Measurements from ENCODE around the gene SMIM35.

The SMIM35 gene

GRCh38 chr11:117999354-117999993, 87.3 kb downstream of the SMIM35 start (continued):
- TF ChIP-seq, protein P1, sequence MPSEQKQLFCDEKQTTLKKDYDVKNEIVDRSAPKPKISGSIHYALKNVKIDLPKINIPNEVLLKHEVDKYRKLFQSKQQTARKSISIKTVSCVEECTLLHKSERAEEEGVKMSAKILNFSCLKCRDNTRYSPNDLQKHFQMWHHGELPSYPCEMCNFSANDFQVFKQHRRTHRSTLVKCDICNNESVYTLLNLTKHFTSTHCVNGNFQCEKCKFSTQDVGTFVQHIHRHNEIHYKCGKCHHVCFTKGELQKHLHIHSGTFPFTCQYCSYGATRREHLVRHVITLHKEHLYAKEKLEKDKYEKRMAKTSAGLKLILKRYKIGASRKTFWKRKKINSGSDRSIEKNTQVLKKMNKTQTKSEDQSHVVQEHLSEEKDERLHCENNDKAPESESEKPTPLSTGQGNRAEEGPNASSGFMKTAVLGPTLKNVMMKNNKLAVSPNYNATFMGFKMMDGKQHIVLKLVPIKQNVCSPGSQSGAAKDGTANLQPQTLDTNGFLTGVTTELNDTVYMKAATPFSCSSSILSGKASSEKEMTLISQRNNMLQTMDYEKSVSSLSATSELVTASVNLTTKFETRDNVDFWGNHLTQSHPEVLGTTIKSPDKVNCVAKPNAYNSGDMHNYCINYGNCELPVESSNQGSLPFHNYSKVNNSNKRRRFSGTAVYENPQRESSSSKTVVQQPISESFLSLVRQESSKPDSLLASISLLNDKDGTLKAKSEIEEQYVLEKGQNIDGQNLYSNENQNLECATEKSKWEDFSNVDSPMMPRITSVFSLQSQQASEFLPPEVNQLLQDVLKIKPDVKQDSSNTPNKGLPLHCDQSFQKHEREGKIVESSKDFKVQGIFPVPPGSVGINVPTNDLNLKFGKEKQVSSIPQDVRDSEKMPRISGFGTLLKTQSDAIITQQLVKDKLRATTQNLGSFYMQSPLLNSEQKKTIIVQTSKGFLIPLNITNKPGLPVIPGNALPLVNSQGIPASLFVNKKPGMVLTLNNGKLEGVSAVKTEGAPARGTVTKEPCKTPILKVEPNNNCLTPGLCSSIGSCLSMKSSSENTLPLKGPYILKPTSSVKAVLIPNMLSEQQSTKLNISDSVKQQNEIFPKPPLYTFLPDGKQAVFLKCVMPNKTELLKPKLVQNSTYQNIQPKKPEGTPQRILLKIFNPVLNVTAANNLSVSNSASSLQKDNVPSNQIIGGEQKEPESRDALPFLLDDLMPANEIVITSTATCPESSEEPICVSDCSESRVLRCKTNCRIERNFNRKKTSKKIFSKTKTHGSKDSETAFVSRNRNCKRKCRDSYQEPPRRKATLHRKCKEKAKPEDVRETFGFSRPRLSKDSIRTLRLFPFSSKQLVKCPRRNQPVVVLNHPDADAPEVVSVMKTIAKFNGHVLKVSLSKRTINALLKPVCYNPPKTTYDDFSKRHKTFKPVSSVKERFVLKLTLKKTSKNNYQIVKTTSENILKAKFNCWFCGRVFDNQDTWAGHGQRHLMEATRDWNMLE (tag by site-specific recombination; conservative IDR thresholded peaks at IDR 0.05; ENCODE audit: low read depth): no peak

DNA sequence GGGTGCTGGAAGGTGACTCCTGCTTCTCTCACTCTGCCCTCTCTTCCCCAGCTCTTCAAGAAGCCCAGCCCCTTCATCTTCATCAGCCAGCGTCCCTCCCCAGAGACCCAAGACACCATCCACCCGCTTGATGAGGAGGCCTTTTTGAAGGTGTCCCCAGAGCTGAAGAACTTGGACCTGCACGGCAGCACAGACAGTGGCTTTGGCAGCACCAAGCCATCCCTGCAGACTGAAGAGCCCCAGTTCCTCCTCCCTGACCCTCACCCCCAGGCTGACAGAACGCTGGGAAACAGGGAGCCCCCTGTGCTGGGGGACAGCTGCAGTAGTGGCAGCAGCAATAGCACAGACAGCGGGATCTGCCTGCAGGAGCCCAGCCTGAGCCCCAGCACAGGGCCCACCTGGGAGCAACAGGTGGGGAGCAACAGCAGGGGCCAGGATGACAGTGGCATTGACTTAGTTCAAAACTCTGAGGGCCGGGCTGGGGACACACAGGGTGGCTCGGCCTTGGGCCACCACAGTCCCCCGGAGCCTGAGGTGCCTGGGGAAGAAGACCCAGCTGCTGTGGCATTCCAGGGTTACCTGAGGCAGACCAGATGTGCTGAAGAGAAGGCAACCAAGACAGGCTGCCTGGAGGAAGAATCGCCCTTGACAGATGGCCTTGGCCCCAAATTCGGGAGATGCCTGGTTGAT, 88.0 kb downstream of the SMIM35 start:
- TF ChIP-seq SETDB1 (IDR thresholded peaks at IDR 0.05; ENCODE audit: insufficient read length, low read length) (no peak), SCRT2 (tag by site-specific recombination; IDR thresholded peaks at IDR 0.05) (peak; percentile 90), SCRT1 (tag by site-specific recombination; IDR thresholded peaks at IDR 0.05; ENCODE audit: borderline replicate concordance) (peak; percentile 80; the same call in 1 of the 2 replicates), INSM2 (tag by site-specific recombination; IDR thresholded peaks at IDR 0.05) (no peak)
- ChIA-PET CTCF (interaction anchor here (1.8 kb wide), 1 partner anchor 52 kb away, joined by 4 read pairs; no protein-coding TSS in a partner anchor), POLR2A (no interaction called here)
- no peaks in the 10 kb centered on the region for H3K36me3 ChIP-seq (ENCODE audit: control insufficient read depth in 2 of 2, insufficient read depth in 1 of 2, low read length in 2 of 2)
- no peaks in the 10 kb centered on the region for H3K4me1 ChIP-seq (ENCODE audit: control insufficient read depth, insufficient read depth, low read length)
- H3K27ac ChIP-seq (ENCODE audit: extremely low read depth, low read depth, low read length): no peak overlapping the region
- no peak overlapping the region for H3K4me3 ChIP-seq (ENCODE audit: low read depth, low read length)
- no peaks in the 10 kb centered on the region for H3K9me3 ChIP-seq (ENCODE audit: control insufficient read depth, insufficient read depth, low read depth, low read length)

GRCh38 chr11:117997823-117998579, 88.8 kb downstream of the SMIM35 start:
- no peaks in the 10 kb centered on the region for H3K36me3 ChIP-seq (ENCODE audit: control insufficient read depth in 2 of 2, insufficient read depth in 1 of 2, low read length in 2 of 2)
- no peak overlapping the region for H3K4me3 ChIP-seq (ENCODE audit: low read depth, low read length)
- no peaks in the 10 kb centered on the region for H3K4me1 ChIP-seq (ENCODE audit: control insufficient read depth, insufficient read depth, low read length)
- CTCF ChIA-PET: interaction anchor here (1.8 kb wide), 1 partner anchor 51 kb away, joined by 4 read pairs; no protein-coding TSS in a partner anchor
- POLR2A ChIA-PET: no interaction called here
- H3K9me3 ChIP-seq (ENCODE audit: control insufficient read depth, insufficient read depth, low read depth, low read length): no peaks in the 10 kb centered on the region
- H3K27ac ChIP-seq (ENCODE audit: extremely low read depth, low read depth, low read length): no peak overlapping the region
- TF ChIP-seq, protein P2, sequence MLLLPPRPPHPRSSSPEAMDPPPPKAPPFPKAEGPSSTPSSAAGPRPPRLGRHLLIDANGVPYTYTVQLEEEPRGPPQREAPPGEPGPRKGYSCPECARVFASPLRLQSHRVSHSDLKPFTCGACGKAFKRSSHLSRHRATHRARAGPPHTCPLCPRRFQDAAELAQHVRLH (tag by site-specific recombination; IDR thresholded peaks at IDR 0.05): no peak
- peak; percentile 90 for TF ChIP-seq ZNF623 (tag by site-specific recombination; IDR thresholded peaks at IDR 0.05)

DNA sequence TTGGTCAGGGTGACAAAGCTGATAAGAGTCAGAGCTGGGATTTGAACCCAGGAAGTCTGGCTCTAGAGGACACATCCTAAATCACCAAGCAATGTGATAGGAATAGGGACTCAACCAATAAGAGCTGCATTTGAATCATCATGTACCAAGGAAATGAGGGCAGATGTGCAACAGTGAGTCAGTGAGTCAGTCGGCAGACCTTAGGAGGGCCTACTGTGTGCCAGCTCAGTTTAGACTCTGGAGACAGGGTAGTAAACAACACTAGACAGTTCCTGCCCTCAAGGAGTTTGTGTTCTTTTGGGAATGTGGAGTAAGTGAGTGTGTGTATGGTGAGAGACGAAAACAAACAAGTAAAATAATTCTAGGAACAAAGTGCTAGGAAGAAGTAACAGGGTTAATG, 89.4 kb downstream of the SMIM35 start:
- no peak overlapping the region for H3K4me3 ChIP-seq (ENCODE audit: low read depth, low read length)
- no peaks in the 10 kb centered on the region for H3K4me1 ChIP-seq (ENCODE audit: control insufficient read depth, insufficient read depth, low read length)
- POLR2A ChIA-PET: no interaction called here
- no peak overlapping the region for H3K27ac ChIP-seq (ENCODE audit: extremely low read depth, low read depth, low read length)
- no peaks in the 10 kb centered on the region for H3K9me3 ChIP-seq (ENCODE audit: control insufficient read depth, insufficient read depth, low read depth, low read length)
- CTCF ChIA-PET: no interaction called here
- no peaks in the 10 kb centered on the region for H3K36me3 ChIP-seq (ENCODE audit: control insufficient read depth in 2 of 2, insufficient read depth in 1 of 2, low read length in 2 of 2)
- TF ChIP-seq PBX3 (CRISPR knock-in tag; IDR thresholded peaks at IDR 0.05): no peak
- TF ChIP-seq HOXD13 (CRISPR knock-in tag; IDR thresholded peaks at IDR 0.05; ENCODE audit: borderline replicate concordance): no peak
- TF ChIP-seq, protein P3, sequence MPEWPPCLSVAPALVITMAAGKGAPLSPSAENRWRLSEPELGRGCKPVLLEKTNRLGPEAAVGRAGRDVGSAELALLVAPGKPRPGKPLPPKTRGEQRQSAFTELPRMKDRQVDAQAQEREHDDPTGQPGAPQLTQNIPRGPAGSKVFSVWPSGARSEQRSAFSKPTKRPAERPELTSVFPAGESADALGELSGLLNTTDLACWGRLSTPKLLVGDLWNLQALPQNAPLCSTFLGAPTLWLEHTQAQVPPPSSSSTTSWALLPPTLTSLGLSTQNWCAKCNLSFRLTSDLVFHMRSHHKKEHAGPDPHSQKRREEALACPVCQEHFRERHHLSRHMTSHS (tag by site-specific recombination; IDR thresholded peaks at IDR 0.05): no peak
- TF ChIP-seq ZSCAN30 (tag by site-specific recombination; IDR thresholded peaks at IDR 0.05): no peak
- no peak for TF ChIP-seq ZNF19 (tag by site-specific recombination; IDR thresholded peaks at IDR 0.05; ENCODE audit: low read depth)
- TF ChIP-seq, protein P4, sequence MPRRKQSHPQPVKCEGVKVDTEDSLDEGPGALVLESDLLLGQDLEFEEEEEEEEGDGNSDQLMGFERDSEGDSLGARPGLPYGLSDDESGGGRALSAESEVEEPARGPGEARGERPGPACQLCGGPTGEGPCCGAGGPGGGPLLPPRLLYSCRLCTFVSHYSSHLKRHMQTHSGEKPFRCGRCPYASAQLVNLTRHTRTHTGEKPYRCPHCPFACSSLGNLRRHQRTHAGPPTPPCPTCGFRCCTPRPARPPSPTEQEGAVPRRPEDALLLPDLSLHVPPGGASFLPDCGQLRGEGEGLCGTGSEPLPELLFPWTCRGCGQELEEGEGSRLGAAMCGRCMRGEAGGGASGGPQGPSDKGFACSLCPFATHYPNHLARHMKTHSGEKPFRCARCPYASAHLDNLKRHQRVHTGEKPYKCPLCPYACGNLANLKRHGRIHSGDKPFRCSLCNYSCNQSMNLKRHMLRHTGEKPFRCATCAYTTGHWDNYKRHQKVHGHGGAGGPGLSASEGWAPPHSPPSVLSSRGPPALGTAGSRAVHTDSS (tag by site-specific recombination; IDR thresholded peaks at IDR 0.05): no peak
- no peak for TF ChIP-seq ZNF621 (tag by site-specific recombination; IDR thresholded peaks at IDR 0.05)
- TF ChIP-seq ZNF555 (tag by site-specific recombination; conservative IDR thresholded peaks at IDR 0.05): no peak
- no peak for TF ChIP-seq KLF1 (tag by site-specific recombination; IDR thresholded peaks at IDR 0.05)
